HCEC 1CT (cell line): Measurements from ENCODE around the gene POMGNT1.
A peak's percentile ranks its signal among the peaks of the same experiment; 100 is the strongest.

Experiments
- DNase-seq: peaks from one replicate; pipeline ENCODE4 v3.0.0-alpha.2; 2017

Gene POMGNT1

GRCh38 chr1:46206399-46206798 is 8.2 kb upstream of the POMGNT1 start:
- no peak for DNase-seq

DNA sequence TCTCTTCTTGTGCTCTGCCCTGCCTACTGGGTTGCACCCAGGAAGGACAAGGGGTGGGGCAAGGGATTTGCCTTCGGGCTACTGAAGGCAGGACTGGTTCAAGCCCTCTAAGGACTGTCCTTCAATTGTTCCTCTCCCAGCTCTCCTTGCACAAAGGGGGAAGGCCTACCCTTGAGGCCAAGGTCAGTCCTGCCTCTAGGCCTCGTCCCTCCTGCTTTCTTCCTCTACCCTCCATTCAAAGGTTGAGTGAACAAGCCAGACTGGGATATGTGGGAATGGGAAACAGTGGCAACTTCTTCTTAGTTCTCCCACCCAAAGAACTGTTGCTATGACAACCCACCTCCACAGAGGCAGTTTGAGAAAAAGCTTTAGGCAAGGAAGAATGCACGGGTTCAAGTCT is 7.6 kb upstream of the POMGNT1 start:
- no peak for DNase-seq

DNA sequence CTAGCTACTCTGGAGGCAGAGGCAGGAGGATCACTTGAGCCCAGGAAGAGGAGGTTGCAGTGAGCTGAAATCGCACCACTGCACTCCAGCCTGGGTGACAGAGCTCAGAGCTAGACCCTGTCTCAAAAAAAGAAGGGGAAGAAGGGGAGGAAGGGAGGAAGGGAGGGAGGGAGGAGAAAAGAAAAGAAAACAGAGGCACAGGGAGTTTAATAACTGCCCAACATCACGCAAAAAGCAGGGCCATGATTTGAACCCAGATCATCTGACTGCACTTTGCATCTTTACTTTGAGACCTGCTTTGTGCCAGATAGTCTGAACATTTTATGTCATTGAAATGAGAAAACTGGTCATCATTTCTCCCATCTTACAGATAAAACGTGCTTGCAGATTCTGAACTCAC is 6.9 kb upstream of the POMGNT1 start:
- DNase-seq = no peak

DNA sequence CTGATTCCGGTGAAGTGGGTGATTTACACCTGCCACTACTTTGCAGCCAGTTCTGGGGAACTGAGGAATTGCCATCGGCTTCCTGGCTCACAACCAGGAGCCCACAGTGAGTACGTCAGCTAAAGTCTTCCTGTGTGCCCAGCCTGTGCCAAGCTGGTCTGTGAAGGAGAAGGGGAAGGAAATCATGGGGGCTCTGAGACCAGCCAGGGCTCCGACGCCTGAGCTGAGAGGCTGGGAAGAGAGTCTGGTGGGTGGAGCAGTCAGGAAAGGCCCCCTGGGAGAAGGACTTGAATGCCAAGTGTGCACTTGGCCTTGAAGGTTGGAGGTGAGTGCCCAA is 6.1 kb upstream of the POMGNT1 start:
- no peak for DNase-seq

DNA sequence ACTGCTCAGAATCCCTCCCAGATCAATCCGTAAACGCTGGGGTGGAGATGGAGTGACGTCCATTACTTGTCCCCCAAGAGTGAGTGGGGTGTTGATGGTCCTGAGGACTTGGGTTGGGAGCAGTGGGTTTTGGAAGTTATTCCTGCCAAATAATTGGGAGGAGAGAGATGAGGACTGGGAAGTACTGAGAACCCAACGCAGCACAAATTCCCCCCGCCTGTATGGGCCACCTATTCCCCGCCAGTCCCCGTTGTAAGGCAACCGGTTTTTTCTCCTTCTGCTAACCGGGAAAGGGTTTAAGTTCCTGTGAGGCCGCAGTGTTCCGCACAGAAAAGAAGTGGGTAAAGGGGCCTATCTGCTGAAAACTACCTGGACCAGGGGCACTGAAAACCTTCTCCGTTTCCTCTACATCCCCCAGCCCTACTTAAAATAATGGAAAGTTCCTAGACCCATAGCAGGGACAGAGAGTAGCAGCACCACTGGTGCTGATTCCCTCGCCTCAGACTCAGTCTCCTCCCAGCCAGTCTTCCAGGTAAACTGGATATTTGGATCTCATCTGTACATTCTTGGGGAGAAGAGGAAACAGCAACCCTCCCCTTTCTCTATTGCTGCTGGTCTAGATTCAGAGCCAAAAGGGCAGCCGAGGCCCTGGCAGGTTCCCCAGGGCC is 5.6 kb upstream of the POMGNT1 start:
- DNase-seq = no peak

GRCh38 chr1:46199233-46199749 is 1.1 kb upstream of the POMGNT1 start:
- DNase-seq = no peak

- DNase-seq = no peak
Observed at GRCh38 chr1:46197560-46197963, 672 bp downstream of the POMGNT1 start.

GRCh38 chr1:46196609-46197008 is 1.6 kb downstream of the POMGNT1 start:
- no peak for DNase-seq

- DNase-seq = no peak
Observed at GRCh38 chr1:46194641-46195193, 3.5 kb downstream of the POMGNT1 start.

DNA sequence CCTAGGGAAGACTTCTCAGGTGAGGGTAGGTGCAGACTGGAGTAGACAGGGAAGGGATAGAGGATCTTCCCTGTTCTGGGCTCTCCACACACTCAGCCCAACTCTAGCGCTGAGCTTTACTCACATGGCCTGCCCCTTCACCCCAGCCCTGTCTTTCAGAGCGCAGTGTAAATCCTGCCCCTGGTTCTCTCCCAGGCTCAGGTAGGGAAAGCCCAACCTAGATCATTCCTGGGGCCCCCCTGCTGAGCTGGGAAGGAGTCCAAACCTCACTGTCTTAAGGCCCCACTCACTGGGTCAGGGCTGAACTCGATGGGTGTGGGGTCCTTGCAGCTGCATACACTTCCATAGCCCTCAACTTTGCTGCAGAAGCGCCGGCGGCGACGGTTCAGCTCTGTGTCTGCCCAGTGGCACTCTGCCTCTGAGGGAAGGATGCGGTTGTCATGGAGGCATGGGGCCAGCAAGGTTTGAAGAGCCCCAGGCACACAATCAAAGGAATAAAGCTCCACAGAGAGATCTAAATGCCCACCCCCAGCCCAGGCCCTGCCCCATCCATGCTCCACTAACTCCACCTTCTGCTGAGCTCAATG is 4.2 kb downstream of the POMGNT1 start:
- no peak for DNase-seq

- DNase-seq = no peak
Observed at GRCh38 chr1:46193285-46193684, 4.9 kb downstream of the POMGNT1 start.

GRCh38 chr1:46192171-46192570 is 6.1 kb downstream of the POMGNT1 start:
- DNase-seq = no peak

- DNase-seq = no peak
Observed at GRCh38 chr1:46191033-46191701, 7.1 kb downstream of the POMGNT1 start.

DNA sequence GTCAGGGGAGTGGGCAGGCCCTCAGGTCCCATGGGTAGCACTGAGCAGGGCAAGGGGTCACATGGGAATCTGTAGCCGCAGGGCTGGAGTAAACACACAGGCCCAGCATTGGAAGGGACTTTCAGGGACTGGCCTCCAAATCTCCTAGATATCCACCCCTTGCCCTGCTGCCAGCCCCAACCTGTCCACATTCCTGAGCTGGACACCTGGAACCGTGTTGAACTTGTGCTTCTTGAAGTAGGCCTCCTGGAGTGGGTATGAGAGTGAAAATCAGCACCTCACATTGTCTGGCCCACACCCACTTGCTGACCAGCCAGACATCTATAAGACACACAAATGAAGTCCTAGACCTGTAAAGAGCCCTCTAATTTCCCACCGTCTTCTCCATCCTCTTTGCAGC is 7.7 kb downstream of the POMGNT1 start:
- no peak for DNase-seq

DNA sequence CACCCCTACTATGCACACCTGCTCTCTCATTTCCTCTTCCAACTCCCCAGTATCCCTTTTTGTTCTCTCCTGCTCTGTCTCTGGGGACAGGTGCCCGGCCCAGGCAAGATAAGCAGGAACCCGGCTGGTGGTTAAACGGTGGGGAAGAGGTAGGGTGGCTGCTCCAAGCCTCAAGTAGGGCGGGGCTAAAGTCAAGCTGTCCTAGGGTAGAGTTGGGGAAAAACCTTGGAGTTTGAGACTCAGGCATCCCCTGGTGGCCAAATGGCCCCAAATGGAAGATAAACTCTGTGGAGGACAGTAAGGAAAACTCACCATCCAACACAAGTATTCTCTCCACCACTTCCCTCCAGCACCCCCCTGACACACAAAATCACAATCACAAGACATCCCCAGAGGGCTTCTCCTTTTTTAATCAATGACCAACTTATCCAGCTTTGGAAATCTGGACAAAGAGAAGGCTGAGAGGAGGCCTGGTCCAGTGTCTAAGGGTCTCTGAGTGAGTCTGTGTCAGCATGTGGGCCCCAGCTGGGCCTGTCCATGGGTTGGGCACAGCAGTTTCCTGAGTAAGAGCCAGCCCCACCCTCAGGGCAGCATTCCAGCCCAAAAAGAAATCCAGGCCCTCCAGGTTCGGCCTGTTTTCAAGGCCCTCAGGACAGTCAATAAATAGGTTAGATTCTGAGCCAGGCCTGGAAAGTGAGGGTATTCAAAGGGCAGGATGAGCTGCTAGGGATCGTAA is 9.8 kb downstream of the POMGNT1 start:
- no peak for DNase-seq

- DNase-seq = no peak
Observed at GRCh38 chr1:46187106-46187869, 10.9 kb downstream of the POMGNT1 start.

DNA sequence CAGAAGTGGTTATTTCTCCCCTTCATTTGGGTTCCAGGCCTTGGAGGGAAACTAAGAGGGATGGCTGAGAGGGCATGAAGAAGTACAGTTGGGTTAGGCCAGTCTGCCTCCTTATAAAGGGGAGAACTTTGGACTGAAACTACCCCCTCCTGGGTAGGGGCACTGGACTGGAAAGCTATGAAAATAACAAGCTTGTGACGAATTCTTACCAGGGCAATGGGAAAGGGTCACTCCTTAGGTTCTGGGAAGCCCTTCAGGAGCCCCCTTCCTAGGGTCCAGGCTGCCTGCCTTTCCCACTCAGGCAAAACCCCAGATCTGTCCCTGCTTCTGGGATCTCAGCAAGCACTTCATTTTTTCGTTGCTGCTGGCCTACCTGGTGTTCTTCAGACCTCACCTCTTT is 12.2 kb downstream of the POMGNT1 start:
- DNase-seq = no peak

DNA sequence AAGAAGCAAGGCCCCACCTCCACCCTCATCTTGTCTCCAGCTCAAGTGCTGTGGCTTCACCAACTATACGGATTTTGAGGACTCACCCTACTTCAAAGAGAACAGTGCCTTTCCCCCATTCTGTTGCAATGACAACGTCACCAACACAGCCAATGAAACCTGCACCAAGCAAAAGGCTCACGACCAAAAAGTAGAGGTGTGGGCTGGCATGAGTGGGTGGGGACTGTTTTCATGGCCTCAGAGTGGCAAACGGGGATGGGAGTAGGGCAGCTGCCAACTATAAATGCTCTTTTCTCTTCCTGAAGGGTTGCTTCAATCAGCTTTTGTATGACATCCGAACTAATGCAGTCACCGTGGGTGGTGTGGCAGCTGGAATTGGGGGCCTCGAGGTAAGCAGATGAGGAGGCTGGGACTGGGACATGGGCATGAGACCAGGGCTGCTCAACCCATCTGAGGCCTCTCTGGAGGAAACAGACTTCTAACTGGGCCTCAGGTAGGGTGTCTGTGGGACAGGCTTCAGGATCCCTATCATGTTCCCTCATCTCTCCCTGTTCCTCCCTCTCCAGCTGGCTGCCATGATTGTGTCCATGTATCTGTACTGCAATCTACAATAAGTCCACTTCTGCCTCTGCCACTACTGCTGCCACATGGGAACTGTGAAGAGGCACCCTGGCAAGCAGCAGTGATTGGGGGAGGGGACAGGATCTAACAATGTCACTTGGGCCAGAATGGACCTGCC is 13.1 kb downstream of the POMGNT1 start:
- DNase-seq = no peak

- no peak for DNase-seq
Observed at GRCh38 chr1:46183926-46184557, 14.2 kb downstream of the POMGNT1 start.

GRCh38 chr1:46183079-46183847 is 15.0 kb downstream of the POMGNT1 start:
- DNase-seq = peak; percentile 93
